ENCODE measurements around the gene CACNA2D3.

CACNA2D3 gene

GRCh38 chr3:54659347-54659746, 537.0 kb downstream of the CACNA2D3 start:
- no peaks in the 10 kb centered on the region for H3K79me1 ChIP-seq (ENCODE audit: low read depth, low read length)
- no peak overlapping the region for H3K18ac ChIP-seq (ENCODE audit: low read length)
- H3K14ac ChIP-seq (ENCODE audit: low read length): no peak overlapping the region
- no peak overlapping the region for H2BK15ac ChIP-seq (ENCODE audit: low read length)
- WGBS, 2 donors (ENCODE audit: extremely low coverage in 2 of 2, insufficient read length in 2 of 2, insufficient replicate concordance in 1 of 2): no CpG with 5 or more reads among the region's 3 CpGs
- DNase-seq (ENCODE audit: low spot score): no peak
- no peak overlapping the region for H4K8ac ChIP-seq (ENCODE audit: low read depth, low read length)
- H2AK5ac ChIP-seq (ENCODE audit: low read depth, low read length): no peak overlapping the region
- H3K4me2 ChIP-seq (ENCODE audit: insufficient read depth, low read length, poor library complexity, severe bottlenecking): no peak overlapping the region
- H3K36me3 ChIP-seq (replicated peaks in 1 of 2; ENCODE audit: control insufficient read depth in 2 of 2, insufficient read depth in 2 of 2, low read length in 2 of 2): no peaks in the 10 kb centered on the region
- no peaks in the 10 kb centered on the region for H3K4me1 ChIP-seq (ENCODE audit: control insufficient read depth in 2 of 2, insufficient read depth in 1 of 2, low read depth in 1 of 2, low read length in 2 of 2)
- H4K91ac ChIP-seq (ENCODE audit: low read depth, low read length, poor library complexity): no peak overlapping the region
- no peak overlapping the region for H2BK12ac ChIP-seq (ENCODE audit: low read length)
- no peak overlapping the region for H3K27ac ChIP-seq (replicated peaks; ENCODE audit: low read length)
- H3K23ac ChIP-seq (ENCODE audit: low read depth, low read length, poor library complexity): no peak overlapping the region
- no peak overlapping the region for H3K4me3 ChIP-seq (ENCODE audit: low read length in 2 of 2)
- no peak overlapping the region for H3K4ac ChIP-seq (ENCODE audit: low read length)
- peaks cover 0 to 10% (median 0%) of the 10 kb centered on the region in 3 experiments for H3K27me3 ChIP-seq (ENCODE audit: control insufficient read depth in 3 of 3, insufficient read depth in 3 of 3, low read depth in 1 of 3, low read length in 3 of 3)
- no peak overlapping the region for H3K9ac ChIP-seq (ENCODE audit: low read depth, low read length, poor library complexity)
- H2BK5ac ChIP-seq (ENCODE audit: low read length): no peak overlapping the region
- H2BK120ac ChIP-seq (ENCODE audit: low read depth, low read length): no peak overlapping the region
- H3K9me3 ChIP-seq (replicated peaks in 1 of 2; ENCODE audit: control insufficient read depth in 2 of 2, insufficient read depth in 1 of 2, low read depth in 1 of 2, low read length in 2 of 2): peaks cover 0 to 3% of the 10 kb centered on the region in 2 donors
- H2AFZ ChIP-seq (ENCODE audit: low read length): no peak overlapping the region

- Histone ChIP-seq H3K9ac (ENCODE audit: low read depth, low read length, poor library complexity) (no peak overlapping the region), H4K91ac (ENCODE audit: low read depth, low read length, poor library complexity) (no peak overlapping the region), H3K23ac (ENCODE audit: low read depth, low read length, poor library complexity) (no peak overlapping the region), H3K4ac (ENCODE audit: low read length) (no peak overlapping the region), H3K27me3 (ENCODE audit: control insufficient read depth in 3 of 3, insufficient read depth in 3 of 3, low read depth in 1 of 3, low read length in 3 of 3) (peaks cover 0 to 10% (median 0%) of the 10 kb centered on the region in 3 experiments), H3K27ac (replicated peaks; ENCODE audit: low read length) (no peak overlapping the region), H3K4me1 (ENCODE audit: control insufficient read depth in 2 of 2, insufficient read depth in 1 of 2, low read depth in 1 of 2, low read length in 2 of 2) (no peaks in the 10 kb centered on the region), H3K14ac (ENCODE audit: low read length) (no peak overlapping the region), H2AFZ (ENCODE audit: low read length) (peak overlapping the region; percentile 77), H4K8ac (ENCODE audit: low read depth, low read length) (no peak overlapping the region), H3K4me3 (ENCODE audit: low read length in 2 of 2) (no peak overlapping the region), H2BK120ac (ENCODE audit: low read depth, low read length) (no peak overlapping the region), H3K4me2 (ENCODE audit: insufficient read depth, low read length, poor library complexity, severe bottlenecking) (no peak overlapping the region), H2BK12ac (ENCODE audit: low read length) (no peak overlapping the region), H3K36me3 (replicated peaks in 1 of 2; ENCODE audit: control insufficient read depth in 2 of 2, insufficient read depth in 2 of 2, low read length in 2 of 2) (no peaks in the 10 kb centered on the region), H3K18ac (ENCODE audit: low read length) (no peak overlapping the region), H3K9me3 (replicated peaks in 1 of 2; ENCODE audit: control insufficient read depth in 2 of 2, insufficient read depth in 1 of 2, low read depth in 1 of 2, low read length in 2 of 2) (peaks cover 0 to 3% of the 10 kb centered on the region in 2 donors), H3K79me1 (ENCODE audit: low read depth, low read length) (no peaks in the 10 kb centered on the region), H2BK5ac (ENCODE audit: low read length) (no peak overlapping the region), H2BK15ac (ENCODE audit: low read length) (no peak overlapping the region), H2AK5ac (ENCODE audit: low read depth, low read length) (no peak overlapping the region)
- DNase-seq (ENCODE audit: low spot score): no peak
- WGBS, 2 donors (ENCODE audit: extremely low coverage in 2 of 2, insufficient read length in 2 of 2, insufficient replicate concordance in 1 of 2): no CpG with 5 or more reads among the region's 9 CpGs
These were observed 538.4 kb downstream of the CACNA2D3 start for GRCh38 chr3:54660714-54661132.

- H3K79me1 ChIP-seq (ENCODE audit: low read depth, low read length): no peaks in the 10 kb centered on the region
- no peak for DNase-seq (ENCODE audit: low spot score)
- no peak overlapping the region for H3K18ac ChIP-seq (ENCODE audit: low read length)
- no peak overlapping the region for H2BK5ac ChIP-seq (ENCODE audit: low read length)
- no peak overlapping the region for H3K9ac ChIP-seq (ENCODE audit: low read depth, low read length, poor library complexity)
- no peak overlapping the region for H3K4ac ChIP-seq (ENCODE audit: low read length)
- peaks cover 0 to 3% of the 10 kb centered on the region in 2 donors for H3K9me3 ChIP-seq (replicated peaks in 1 of 2; ENCODE audit: control insufficient read depth in 2 of 2, insufficient read depth in 1 of 2, low read depth in 1 of 2, low read length in 2 of 2)
- H3K36me3 ChIP-seq (replicated peaks in 1 of 2; ENCODE audit: control insufficient read depth in 2 of 2, insufficient read depth in 2 of 2, low read length in 2 of 2): no peaks in the 10 kb centered on the region
- no peak overlapping the region for H4K8ac ChIP-seq (ENCODE audit: low read depth, low read length)
- WGBS, 2 donors (ENCODE audit: extremely low coverage in 2 of 2, insufficient read length in 2 of 2, insufficient replicate concordance in 1 of 2): no CpG with 5 or more reads among the region's 3 CpGs
- peaks cover 0 to 10% (median 0%) of the 10 kb centered on the region in 3 experiments for H3K27me3 ChIP-seq (ENCODE audit: control insufficient read depth in 3 of 3, insufficient read depth in 3 of 3, low read depth in 1 of 3, low read length in 3 of 3)
- no peak overlapping the region for H3K27ac ChIP-seq (replicated peaks; ENCODE audit: low read length)
- H2BK120ac ChIP-seq (ENCODE audit: low read depth, low read length): no peak overlapping the region
- H3K4me1 ChIP-seq (ENCODE audit: control insufficient read depth in 2 of 2, insufficient read depth in 1 of 2, low read depth in 1 of 2, low read length in 2 of 2): no peaks in the 10 kb centered on the region
- no peak overlapping the region for H2AK5ac ChIP-seq (ENCODE audit: low read depth, low read length)
- H2BK15ac ChIP-seq (ENCODE audit: low read length): no peak overlapping the region
- H3K4me2 ChIP-seq (ENCODE audit: insufficient read depth, low read length, poor library complexity, severe bottlenecking): no peak overlapping the region
- no peak overlapping the region for H4K91ac ChIP-seq (ENCODE audit: low read depth, low read length, poor library complexity)
- peak overlapping the region; percentile 77 for H2AFZ ChIP-seq (ENCODE audit: low read length)
- no peak overlapping the region for H3K14ac ChIP-seq (ENCODE audit: low read length)
- no peak overlapping the region for H2BK12ac ChIP-seq (ENCODE audit: low read length)
- no peak overlapping the region for H3K4me3 ChIP-seq (ENCODE audit: low read length in 2 of 2)
- no peak overlapping the region for H3K23ac ChIP-seq (ENCODE audit: low read depth, low read length, poor library complexity)
These were observed 538.8 kb downstream of the CACNA2D3 start for GRCh38 chr3:54661151-54661550.

- Histone ChIP-seq H3K27me3 (ENCODE audit: control insufficient read depth in 3 of 3, insufficient read depth in 3 of 3, low read depth in 1 of 3, low read length in 3 of 3) (peaks cover 0 to 12% (median 0%) of the 10 kb centered on the region in 3 experiments), H3K9ac (ENCODE audit: low read depth, low read length, poor library complexity) (no peak overlapping the region), H3K18ac (ENCODE audit: low read length) (no peak overlapping the region), H3K4me1 (ENCODE audit: control insufficient read depth in 2 of 2, insufficient read depth in 1 of 2, low read depth in 1 of 2, low read length in 2 of 2) (no peaks in the 10 kb centered on the region), H4K8ac (ENCODE audit: low read depth, low read length) (no peak overlapping the region), H2BK5ac (ENCODE audit: low read length) (peak overlapping the region; percentile 17), H3K4me2 (ENCODE audit: insufficient read depth, low read length, poor library complexity, severe bottlenecking) (no peak overlapping the region), H4K91ac (ENCODE audit: low read depth, low read length, poor library complexity) (no peak overlapping the region), H2AK5ac (ENCODE audit: low read depth, low read length) (no peak overlapping the region), H3K14ac (ENCODE audit: low read length) (no peak overlapping the region), H2BK120ac (ENCODE audit: low read depth, low read length) (no peak overlapping the region), H3K4me3 (ENCODE audit: low read length in 2 of 2) (no peak overlapping the region), H2AFZ (ENCODE audit: low read length) (no peak overlapping the region), H3K23ac (ENCODE audit: low read depth, low read length, poor library complexity) (no peak overlapping the region), H2BK12ac (ENCODE audit: low read length) (no peak overlapping the region), H3K27ac (replicated peaks; ENCODE audit: low read length) (no peak overlapping the region), H3K9me3 (replicated peaks in 1 of 2; ENCODE audit: control insufficient read depth in 2 of 2, insufficient read depth in 1 of 2, low read depth in 1 of 2, low read length in 2 of 2) (peaks cover 0 to 3% of the 10 kb centered on the region in 2 donors), H3K4ac (ENCODE audit: low read length) (peak overlapping the region; percentile 55), H2BK15ac (ENCODE audit: low read length) (no peak overlapping the region), H3K79me1 (ENCODE audit: low read depth, low read length) (no peaks in the 10 kb centered on the region), H3K36me3 (replicated peaks in 1 of 2; ENCODE audit: control insufficient read depth in 2 of 2, insufficient read depth in 2 of 2, low read length in 2 of 2) (no peaks in the 10 kb centered on the region)
- DNase-seq (ENCODE audit: low spot score): no peak
- WGBS, 2 donors (ENCODE audit: extremely low coverage in 2 of 2, insufficient read length in 2 of 2, insufficient replicate concordance in 1 of 2): no CpG with 5 or more reads among the region's 4 CpGs
These were observed 541.2 kb downstream of the CACNA2D3 start for GRCh38 chr3:54663501-54664011.

Data from neuronal stem cell (in vitro differentiated cells).